Subcutaneous abdominal adipose tissue (tissue), 5 donors: Measurements from ENCODE around the gene TUBA3C.

Experiments used
- H3K27ac ChIP-seq: one replicate; pipeline ENCODE4 v1.7.0; 2013; ENCODE audit warnings: low read depth, mild to moderate bottlenecking, inconsistent platforms, low read length, moderate library complexity
- H3K27me3 ChIP-seq, 5 donors: one replicate each; pipeline ENCODE4 v1.7.0; 2013; ENCODE audit warnings: low read length in 5 of 5, inconsistent platforms in 1 of 5; ENCODE audit not compliant: control insufficient read depth in 5 of 5, insufficient read depth in 4 of 5
- H3K36me3 ChIP-seq, 5 donors: one replicate each; pipeline ENCODE4 v1.7.0; 2013; ENCODE audit warnings: low read length in 5 of 5; ENCODE audit not compliant: control insufficient read depth in 5 of 5, insufficient read depth in 5 of 5
- H3K4me1 ChIP-seq, 5 donors: one replicate each; pipeline ENCODE4 v1.7.0; 2013; ENCODE audit warnings: low read length in 5 of 5, mild to moderate bottlenecking in 3 of 5, moderate library complexity in 1 of 5; ENCODE audit not compliant: control insufficient read depth in 5 of 5, insufficient read depth in 5 of 5
- H3K4me3 ChIP-seq, 5 donors: one replicate each; pipeline ENCODE4 v1.7.0; 2013; ENCODE audit warnings: low read length in 5 of 5, low read depth in 1 of 5
- H3K9ac ChIP-seq, 5 donors: one replicate each; pipeline ENCODE4 v1.7.0; 2013; ENCODE audit warnings: low read length in 5 of 5, mild to moderate bottlenecking in 4 of 5, moderate library complexity in 3 of 5
- H3K9me3 ChIP-seq, 5 donors: one replicate each; pipeline ENCODE4 v1.7.0; 2013; ENCODE audit warnings: low read length in 5 of 5; ENCODE audit not compliant: control insufficient read depth in 5 of 5
- donor health status: healthy.
- donor health status: healthy.
- donor health status: healthy.
- donor health status: healthy.
- donor health status: healthy.

Gene TUBA3C

GRCh38 chr13:19154843-19155242 lies 26.8 kb downstream of the TUBA3C start:
- no peak overlapping the region for H3K27ac ChIP-seq
- H3K9me3 ChIP-seq = peaks cover 0 to 8% (median 0%) of the 10 kb centered on the region in 5 donors
- no peak overlapping the region for H3K9ac ChIP-seq
- H3K36me3 ChIP-seq = no peaks in the 10 kb centered on the region
- H3K27me3 ChIP-seq = no peaks in the 10 kb centered on the region
- peaks cover 0 to 20% (median 19%) of the 10 kb centered on the region in 5 donors for H3K4me1 ChIP-seq
- no peak overlapping the region for H3K4me3 ChIP-seq

- H3K4me1 ChIP-seq = peaks cover 0 to 23% (median 22%) of the 10 kb centered on the region in 5 donors
- no peaks in the 10 kb centered on the region for H3K36me3 ChIP-seq
- no peaks in the 10 kb centered on the region for H3K27me3 ChIP-seq
- H3K9ac ChIP-seq = no peak overlapping the region
- peaks cover 0 to 6% (median 2%) of the 10 kb centered on the region in 5 donors for H3K9me3 ChIP-seq
- H3K4me3 ChIP-seq = no peak overlapping the region
- no peak overlapping the region for H3K27ac ChIP-seq
Measured at GRCh38 chr13:19153782-19154450, 27.7 kb downstream of the TUBA3C start.

GRCh38 chr13:19152403-19152802 lies 29.2 kb downstream of the TUBA3C start:
- H3K36me3 ChIP-seq = no peaks in the 10 kb centered on the region
- no peak overlapping the region for H3K4me3 ChIP-seq
- H3K9ac ChIP-seq = no peak overlapping the region
- peaks cover 0 to 23% (median 22%) of the 10 kb centered on the region in 5 donors for H3K4me1 ChIP-seq
- H3K27me3 ChIP-seq = no peaks in the 10 kb centered on the region
- no peak overlapping the region for H3K27ac ChIP-seq
- peaks cover 0 to 10% (median 8%) of the 10 kb centered on the region in 5 donors for H3K9me3 ChIP-seq

- no peak overlapping the region for H3K27ac ChIP-seq
- H3K4me3 ChIP-seq = no peak overlapping the region
- peaks cover 0 to 23% (median 22%) of the 10 kb centered on the region in 5 donors for H3K4me1 ChIP-seq
- peaks cover 0 to 10% (median 8%) of the 10 kb centered on the region in 5 donors for H3K9me3 ChIP-seq
- no peaks in the 10 kb centered on the region for H3K36me3 ChIP-seq
- no peak overlapping the region for H3K9ac ChIP-seq
- H3K27me3 ChIP-seq = no peaks in the 10 kb centered on the region
Measured at GRCh38 chr13:19151581-19152263, 29.9 kb downstream of the TUBA3C start.

- peaks cover 0 to 10% (median 8%) of the 10 kb centered on the region in 5 donors for H3K9me3 ChIP-seq
- no peaks in the 10 kb centered on the region for H3K27me3 ChIP-seq
- H3K27ac ChIP-seq = peak overlapping the region; percentile 17
- peaks cover 0 to 23% (median 22%) of the 10 kb centered on the region in 5 donors for H3K4me1 ChIP-seq
- H3K36me3 ChIP-seq = no peaks in the 10 kb centered on the region
- H3K4me3 ChIP-seq = peak overlapping the region in 2 of 5 donors; percentile 19 to 24
- no peak overlapping the region for H3K9ac ChIP-seq
Measured at GRCh38 chr13:19150712-19151228, 30.9 kb downstream of the TUBA3C start.

- Histone ChIP-seq H3K9ac (no peak overlapping the region), H3K27ac (no peak overlapping the region), H3K27me3 (no peaks in the 10 kb centered on the region), H3K4me1 (peaks cover 0 to 23% (median 22%) of the 10 kb centered on the region in 5 donors), H3K9me3 (peaks cover 0 to 10% (median 8%) of the 10 kb centered on the region in 5 donors), H3K4me3 (peak overlapping the region in 1 of 5 donors; percentile 6), H3K36me3 (no peaks in the 10 kb centered on the region)
Measured at GRCh38 chr13:19150226-19150625, 31.4 kb downstream of the TUBA3C start.

GRCh38 chr13:19148561-19148960 lies 33.1 kb downstream of the TUBA3C start:
- Histone ChIP-seq H3K9me3 (peaks cover 0 to 10% (median 8%) of the 10 kb centered on the region in 5 donors), H3K4me1 (peaks cover 0 to 23% (median 22%) of the 10 kb centered on the region in 5 donors), H3K9ac (no peak overlapping the region), H3K4me3 (peak overlapping the region in 1 of 5 donors; percentile 21), H3K27ac (no peak overlapping the region), H3K27me3 (no peaks in the 10 kb centered on the region), H3K36me3 (no peaks in the 10 kb centered on the region)
